HepG2 (cell line): Measurements from ENCODE around the gene LHB. TPM values are rescaled to one million over a fixed set of nuclear protein-coding genes. Genes with fewer than 3 reads are reported as not detected.
"Not testable (repeated sequence)": the region's sequence is repeated elsewhere in the genome, so short reads cannot be mapped to it uniquely, and the experiment has no call there.

ENCODE experiments used
- ATAC-seq: fragments of 200-7000 bp; cut with Tn5 transposase; 3 replicates; pipeline ENCODE4 v1.9.1; 2020; ENCODE audit warnings: mild to moderate bottlenecking, moderate library complexity
- BruUV-seq: library from RNA; stranded (reverse); fragments of 400-500 nt; replicated peaks from 2 replicates; lab custom pipeline; 2021; lab: Mats Ljungman, UMichigan
- CTCF ChIA-PET: fragments of 300-600 bp; formaldehyde crosslinking; extraction: SDS; loops from one replicate; lab custom pipeline; 2021; ENCODE audit warnings: low total read pairs, inconsistent platforms, low intra/inter-chr PET ratio; lab: Yijun Ruan, JAX
- POLR2A ChIA-PET: fragments of 350-600 bp; sonication (Branson Sonifier 250); formaldehyde crosslinking; loops from one replicate; lab custom pipeline; 2020; ENCODE audit warnings: antibody characterized with exemption, inconsistent platforms; lab: Yijun Ruan, JAX
- DNase-seq: peaks from one replicate; pipeline ENCODE4 v3.0.0-alpha.2; 2015; ENCODE audit warnings: low spot score
- FAIRE-seq: peaks from 3 replicates; lab custom pipeline; 2011; peaks lifted over from hg19 to GRCh38; lab: Jason Lieb, UNC
- H2AFZ ChIP-seq: one replicate; pipeline ENCODE4 v1.6.1; 2011; ENCODE audit warnings: low read length, inconsistent platforms
- H3K27ac ChIP-seq: fragments of 300-600 bp; 3 replicates; pipeline ENCODE4 v1.8.0; 2011; ENCODE audit warnings: mixed run types, mild to moderate bottlenecking, mixed read lengths, low read length, inconsistent platforms; ENCODE audit not compliant: insufficient read depth; ENCODE audit errors: extremely low read length
- H3K27me3 ChIP-seq, 2 experiments: fragments of 200-600 bp in 1 of 2; 2 replicates in 1 of 2; 3 replicates in 1 of 2; pipeline versions ENCODE4 v1.6.0 to v1.8.0; 2011; ENCODE audit warnings: low read length in 2 of 2, mild to moderate bottlenecking in 2 of 2, moderate library complexity in 2 of 2, inconsistent platforms in 1 of 2; ENCODE audit not compliant: insufficient read depth in 2 of 2, control insufficient read depth in 1 of 2
- H3K36me3 ChIP-seq, 2 experiments: fragments of 200-600 bp in 1 of 2; replicated peaks in 1 of 2; 2 replicates in 1 of 2; 3 replicates in 1 of 2; pipeline versions ENCODE4 v1.5.1 to v1.8.0; 2011; ENCODE audit warnings: low read length in 2 of 2, inconsistent platforms in 1 of 2; ENCODE audit not compliant: insufficient read depth in 2 of 2, control insufficient read depth in 1 of 2
- H3K4me1 ChIP-seq: 2 replicates; pipeline ENCODE4 v1.5.1; 2012; ENCODE audit warnings: low read length, inconsistent platforms; ENCODE audit not compliant: insufficient read depth
- H3K4me2 ChIP-seq: 2 replicates; pipeline ENCODE4 v1.6.0; 2011; ENCODE audit warnings: low read depth, low read length, inconsistent platforms
- H3K4me3 ChIP-seq, 3 experiments: fragments of 200-600 bp in 1 of 3; sonication (generic), shearing (Covaris generic) in 1 of 3; replicated peaks in 1 of 3; 2 replicates each; pipeline ENCODE4 v1.5.1; 2011 to 2016; ENCODE audit warnings: low read length in 3 of 3, inconsistent platforms in 2 of 3, low read depth in 2 of 3, mild to moderate bottlenecking in 2 of 3, control low read depth in 1 of 3, mixed read lengths in 1 of 3; ENCODE audit not compliant: insufficient read depth in 1 of 3
- H3K79me2 ChIP-seq: one replicate; pipeline ENCODE4 v1.6.1; 2011; ENCODE audit warnings: low read length, inconsistent platforms; ENCODE audit not compliant: insufficient read depth
- H3K9ac ChIP-seq: 2 replicates; pipeline ENCODE4 v1.6.0; 2011; ENCODE audit warnings: mild to moderate bottlenecking, low read depth, low read length, inconsistent platforms; ENCODE audit not compliant: insufficient read depth
- H3K9me3 ChIP-seq: 2 replicates; pipeline ENCODE4 v1.5.1; 2012; ENCODE audit warnings: mild to moderate bottlenecking, low read length
- H4K20me1 ChIP-seq: 2 replicates; pipeline ENCODE4 v1.6.0; 2011; ENCODE audit warnings: inconsistent platforms, mild to moderate bottlenecking, low read length, moderate library complexity; ENCODE audit not compliant: insufficient read depth
- HBP1 ChIP-seq: IDR thresholded peaks from 2 replicates; pipeline ENCODE4 v1.6.1; 2016; ENCODE audit warnings: low read depth, control low read depth
- HDAC6 ChIP-seq: fragments of 200-600 bp; sonication (generic); IDR thresholded peaks from 2 replicates; pipeline ENCODE4 v1.7.0; 2017; ENCODE audit warnings: mild to moderate bottlenecking, antibody characterized with exemption, low read length, low read depth
- MAZ ChIP-seq, 2 experiments: sonication (generic) in 1 of 2; formaldehyde crosslinking in 1 of 2; IDR thresholded peaks; 2 replicates each; pipeline versions ENCODE4 v1.5.0 to v1.6.1; 2012 to 2020; ENCODE audit warnings: low read depth in 2 of 2, mild to moderate bottlenecking in 2 of 2, borderline replicate concordance in 1 of 2, improper control_type of control experiment in 1 of 2, low read length in 1 of 2, missing genetic modification reagents in 1 of 2, moderate library complexity in 1 of 2
- SMAD1 ChIP-seq: sonication (generic); formaldehyde crosslinking; IDR thresholded peaks from 2 replicates; pipeline ENCODE4 v1.4.0; 2020; ENCODE audit warnings: missing genetic modification reagents, low read depth, mild to moderate bottlenecking, borderline replicate concordance
- ZBTB33 ChIP-seq: sonication (generic); formaldehyde crosslinking; IDR thresholded peaks from 2 replicates; pipeline ENCODE4 v1.4.0; 2020; ENCODE audit warnings: missing genetic modification reagents
- ZBTB7A ChIP-seq: sonication (generic); formaldehyde crosslinking; IDR thresholded peaks from 2 replicates; pipeline ENCODE4 v1.8.0; 2022; ENCODE audit warnings: mild to moderate bottlenecking, missing genetic modification reagents
- ZFAT ChIP-seq: sonication (generic); formaldehyde crosslinking; conservative IDR thresholded peaks from 2 replicates; pipeline ENCODE4 v1.8.1; 2023; ENCODE audit warnings: missing genetic modification reagents, inconsistent platforms
- ZSCAN21 ChIP-seq: sonication (generic); formaldehyde crosslinking; IDR thresholded peaks from 2 replicates; pipeline ENCODE4 v1.8.0; 2022; ENCODE audit warnings: mild to moderate bottlenecking, missing genetic modification reagents, moderate library complexity, borderline replicate concordance
- WGBS: methylation state at CpG from one replicate; pipeline ENCODE4 v1.1.6; 2017; ENCODE audit warnings: low lambda C conversion rate; 5-methylcytosine and 5-hydroxymethylcytosine counted together
- in situ Hi-C: cut with HindIII; loops from 2 replicates; pipeline ENCODE4 v1.10.0; 2017; ENCODE audit warnings: low pct_unique_long_range_greater_than_20kb; ENCODE audit not compliant: extremely low pct_ligation_motif_present
- intact Hi-C: fragments of 100-400 bp; cut with micrococcal nuclease; formaldehyde crosslinking; loops from one replicate; pipeline ENCODE4 v1.10.0; 2022; ENCODE audit not compliant: unreplicated experiment
- polyA plus RNA-seq, 8 experiments: library from polyadenylated mRNA; depleted of rRNA in 3 of 8; stranded (reverse) in 7 of 8; unstranded in 1 of 8; fragments of >200 nt; fragmentation: Illumina TruSeq in 4 of 8; extraction: Trizol in 4 of 8; gene quantifications; 2 replicates each; pipeline versions ENCODE4 v1.2.1 to v1.2.3, GENCODE V29; 2011 to 2016; ENCODE audit warnings: low read depth in 4 of 8, missing spikeins in 1 of 8, mixed read lengths in 1 of 8; ENCODE audit not compliant: insufficient read depth in 1 of 8
- total RNA-seq, 5 experiments: library from RNA; depleted of rRNA; stranded (reverse); fragments of >200 nt; fragmentation: Illumina TruSeq; extraction: Trizol; gene quantifications; 2 replicates each; pipeline ENCODE4 v1.2.3, GENCODE V29; 2016; ENCODE audit warnings: low read depth in 1 of 5

The LHB gene
- total and polyA plus RNA-seq, 2 of the 13 experiments (the other 11 are each of a cell fraction or from before 2014, with no cell fraction given) = not detected

GRCh38 chr19:49042177-49042576 lies 25.3 kb upstream of the LHB start (continued):
- TF ChIP-seq HDAC6 (no peak), MAZ (IDR thresholded peaks at IDR 0.05; ENCODE audit: borderline replicate concordance, low read depth, low read length) (no peak), MAZ (CRISPR knock-in tag; IDR thresholded peaks at IDR 0.05; ENCODE audit: low read depth) (no peak), ZSCAN21 (CRISPR knock-in tag) (no peak), ZBTB7A (no peak), ZFAT (CRISPR knock-in tag) (no peak), HBP1 (CRISPR knock-in tag) (no peak), SMAD1 (CRISPR knock-in tag) (no peak), ZBTB33 (no peak)

- H3K27me3 ChIP-seq, H4K20me1 ChIP-seq, H3K79me2 ChIP-seq, BruUV-seq, H3K27ac ChIP-seq, H3K4me1 ChIP-seq, H3K36me3 ChIP-seq, H3K9me3 ChIP-seq, H3K9ac ChIP-seq, H3K4me2 ChIP-seq, H2AFZ ChIP-seq, CTCF ChIA-PET, in situ Hi-C loops, DNase-seq, intact Hi-C loops, ATAC-seq, FAIRE-seq, POLR2A ChIA-PET, H3K4me3 ChIP-seq: not testable (repeated sequence)
- 23% methylated on average over 4 of the region's 9 CpGs for WGBS
These were observed 22.8 kb upstream of the LHB start for GRCh38 chr19:49039736-49040135.
